Measurements from ENCODE around the gene KLHL30. TPM values are rescaled to one million over a fixed set of nuclear protein-coding genes. Genes with fewer than 3 reads are reported as not detected.
"Not testable (repeated sequence)": the region's sequence is repeated elsewhere in the genome, so short reads cannot be mapped to it uniquely, and the experiment has no call there.

KLHL30 gene
- total RNA-seq, 1 donor: under 0.01 TPM

- H3K4me1 ChIP-seq (ENCODE audit: insufficient read depth, low read length): peaks cover 7% of the 10 kb centered on the region
- no peak overlapping the region for H3K4me2 ChIP-seq (ENCODE audit: insufficient read depth, low read length)
- no peaks in the 10 kb centered on the region for H3K36me3 ChIP-seq (ENCODE audit: insufficient read depth, low read length)
- no peak overlapping the region for H3K4me3 ChIP-seq (ENCODE audit: insufficient read depth, low read length)
- H3K27ac ChIP-seq (ENCODE audit: low read depth, low read length): no peak overlapping the region
- H4K20me1 ChIP-seq (ENCODE audit: insufficient read depth, low read length): no peaks in the 10 kb centered on the region
- H3K9me3 ChIP-seq (ENCODE audit: low read depth, low read length): peaks cover 6% of the 10 kb centered on the region
- no peak for TF ChIP-seq CTCF (IDR thresholded peaks at IDR 0.05; ENCODE audit: extremely low read depth, low read depth, low read length)
- peaks cover under 1% of the 10 kb centered on the region for H3K27me3 ChIP-seq (ENCODE audit: insufficient read depth, low read length)
- no peak overlapping the region for H2AFZ ChIP-seq (ENCODE audit: low read length)
- no peaks in the 10 kb centered on the region for H3K79me2 ChIP-seq (ENCODE audit: insufficient read depth, low read length)
- DNase-seq (ENCODE audit: insufficient read length, low spot score, missing footprints): peak; percentile 68
These were observed 24.1 kb upstream of the KLHL30 start for GRCh38 chr2:238114331-238114841.

- Histone ChIP-seq H3K4me2 (ENCODE audit: insufficient read depth, low read length) (no peak overlapping the region), H3K4me1 (ENCODE audit: insufficient read depth, low read length) (peaks cover 7% of the 10 kb centered on the region), H3K27me3 (ENCODE audit: insufficient read depth, low read length) (peaks cover 7% of the 10 kb centered on the region), H3K4me3 (ENCODE audit: insufficient read depth, low read length) (no peak overlapping the region), H3K79me2 (ENCODE audit: insufficient read depth, low read length) (no peaks in the 10 kb centered on the region), H3K36me3 (ENCODE audit: insufficient read depth, low read length) (no peaks in the 10 kb centered on the region), H3K9me3 (ENCODE audit: low read depth, low read length) (peaks cover 6% of the 10 kb centered on the region), H4K20me1 (ENCODE audit: insufficient read depth, low read length) (no peaks in the 10 kb centered on the region), H2AFZ (ENCODE audit: low read length) (no peak overlapping the region), H3K27ac (ENCODE audit: low read depth, low read length) (no peak overlapping the region)
- TF ChIP-seq CTCF (IDR thresholded peaks at IDR 0.05; ENCODE audit: extremely low read depth, low read depth, low read length): no peak
- DNase-seq (ENCODE audit: insufficient read length, low spot score, missing footprints): peak; percentile 48
These were observed 23.4 kb upstream of the KLHL30 start for GRCh38 chr2:238114851-238115660.

GRCh38 chr2:238115709-238116108 is 22.8 kb upstream of the KLHL30 start:
- H3K4me2 ChIP-seq (ENCODE audit: insufficient read depth, low read length); H3K9me3 ChIP-seq (ENCODE audit: low read depth, low read length); H3K36me3 ChIP-seq (ENCODE audit: insufficient read depth, low read length); H3K4me3 ChIP-seq (ENCODE audit: insufficient read depth, low read length); H2AFZ ChIP-seq (ENCODE audit: low read length); H3K27ac ChIP-seq (ENCODE audit: low read depth, low read length); H4K20me1 ChIP-seq (ENCODE audit: insufficient read depth, low read length); DNase-seq (ENCODE audit: insufficient read length, low spot score, missing footprints); H3K4me1 ChIP-seq (ENCODE audit: insufficient read depth, low read length); H3K79me2 ChIP-seq (ENCODE audit: insufficient read depth, low read length): not testable (repeated sequence)
- H3K27me3 ChIP-seq (ENCODE audit: insufficient read depth, low read length): peaks cover 12% of the 10 kb centered on the region

- Histone ChIP-seq H3K4me3 (ENCODE audit: insufficient read depth, low read length) (no peak overlapping the region), H3K36me3 (ENCODE audit: insufficient read depth, low read length) (no peaks in the 10 kb centered on the region), H4K20me1 (ENCODE audit: insufficient read depth, low read length) (no peaks in the 10 kb centered on the region), H2AFZ (ENCODE audit: low read length) (no peak overlapping the region), H3K4me1 (ENCODE audit: insufficient read depth, low read length) (peaks cover 7% of the 10 kb centered on the region), H3K27me3 (ENCODE audit: insufficient read depth, low read length) (peaks cover 16% of the 10 kb centered on the region), H3K9me3 (ENCODE audit: low read depth, low read length) (peaks cover 6% of the 10 kb centered on the region), H3K79me2 (ENCODE audit: insufficient read depth, low read length) (no peaks in the 10 kb centered on the region), H3K27ac (ENCODE audit: low read depth, low read length) (no peak overlapping the region), H3K4me2 (ENCODE audit: insufficient read depth, low read length) (no peak overlapping the region)
- peak; percentile 75 for DNase-seq (ENCODE audit: insufficient read length, low spot score, missing footprints)
- TF ChIP-seq CTCF (IDR thresholded peaks at IDR 0.05; ENCODE audit: extremely low read depth, low read depth, low read length): no peak
These were observed 21.9 kb upstream of the KLHL30 start for GRCh38 chr2:238116298-238117198.
